Measurements from ENCODE around the gene OGDHL.
"Not testable (repeated sequence)": the region's sequence is repeated elsewhere in the genome, so short reads cannot be mapped to it uniquely, and the experiment has no call there.

OGDHL gene

GRCh38 chr10:49738616-49739360 is 23.3 kb downstream of the OGDHL start:
- DNase-seq = no peak

- DNase-seq = no peak
Measured at GRCh38 chr10:49737474-49738201, 24.5 kb downstream of the OGDHL start.

GRCh38 chr10:49736564-49737113 is 25.5 kb downstream of the OGDHL start:
- DNase-seq = no peak

- no peak for DNase-seq
Measured at GRCh38 chr10:49735848-49736563, 26.1 kb downstream of the OGDHL start.

GRCh38 chr10:49735161-49735560 is 27.0 kb downstream of the OGDHL start:
- no peak for DNase-seq

GRCh38 chr10:49734676-49735075 is 27.4 kb downstream of the OGDHL start:
- no peak for DNase-seq

- DNase-seq = no peak
Measured at GRCh38 chr10:49733866-49734265, 28.3 kb downstream of the OGDHL start.

GRCh38 chr10:49726593-49726992 is 35.5 kb downstream of the OGDHL start:
- DNase-seq = no peak

- DNase-seq = not testable (repeated sequence)
Measured at GRCh38 chr10:49715157-49715556, 47.0 kb downstream of the OGDHL start.

GRCh38 chr10:49713266-49713665 is 48.9 kb downstream of the OGDHL start:
- DNase-seq = no peak

GRCh38 chr10:49711481-49711880 is 50.6 kb downstream of the OGDHL start:
- no peak for DNase-seq

- DNase-seq = no peak
Measured at GRCh38 chr10:49710966-49711365, 51.2 kb downstream of the OGDHL start.

- DNase-seq = no peak
Measured at GRCh38 chr10:49709934-49710333, 52.2 kb downstream of the OGDHL start.

GRCh38 chr10:49707585-49707984 is 54.5 kb downstream of the OGDHL start:
- DNase-seq = no peak

GRCh38 chr10:49700997-49701396 is 61.1 kb downstream of the OGDHL start:
- peak; percentile 73 for DNase-seq

- no peak for DNase-seq
Measured at GRCh38 chr10:49700211-49700610, 61.9 kb downstream of the OGDHL start.

GRCh38 chr10:49698679-49699078 is 63.4 kb downstream of the OGDHL start:
- DNase-seq = no peak

- no peak for DNase-seq
Measured at GRCh38 chr10:49696311-49696710, 65.8 kb downstream of the OGDHL start.

- DNase-seq = no peak
Measured at GRCh38 chr10:49694466-49694865, 67.7 kb downstream of the OGDHL start.

GRCh38 chr10:49691588-49691987 is 70.5 kb downstream of the OGDHL start:
- DNase-seq = no peak

- peak; percentile 11 for DNase-seq
Measured at GRCh38 chr10:49690698-49691356, 71.3 kb downstream of the OGDHL start.

GRCh38 chr10:49689882-49690510 is 72.1 kb downstream of the OGDHL start:
- no peak for DNase-seq

Data from NCI-H526 treated with DMSO at 0.1 percent for 48 hours (cell line).